LNCaP clone FGC (cell line): ENCODE measurements around the gene PCDHGC4.

Experiments
- DNase-seq: peaks from one replicate; pipeline ENCODE4 v3.0.0-alpha.2; 2011; ENCODE audit warnings: low read depth
- H3K4me3 ChIP-seq: 2 replicates; pipeline ENCODE4 v1.5.1; 2011; ENCODE audit warnings: mild to moderate bottlenecking, low read depth, low read length, control low read depth
- CTCF ChIP-seq: IDR thresholded peaks from 2 replicates; pipeline ENCODE4 v1.5.1; 2012; ENCODE audit warnings: mild to moderate bottlenecking; ENCODE audit not compliant: control insufficient read depth, insufficient read depth; ENCODE audit errors: extremely low read depth

Gene PCDHGC4

GRCh38 chr5:141494761-141495452, 10.1 kb downstream of the PCDHGC4 start:
- H3K4me3 ChIP-seq, result no peak overlapping the region
- TF ChIP-seq CTCF, result no peak
- DNase-seq, result no peak

GRCh38 chr5:141495453-141495811, 10.6 kb downstream of the PCDHGC4 start:
- no peak for DNase-seq
- no peak overlapping the region for H3K4me3 ChIP-seq
- TF ChIP-seq CTCF, result no peak

GRCh38 chr5:141496038-141496437, 11.2 kb downstream of the PCDHGC4 start:
- no peak overlapping the region for H3K4me3 ChIP-seq
- TF ChIP-seq CTCF, result no peak
- no peak for DNase-seq

GRCh38 chr5:141501761-141502160, 16.9 kb downstream of the PCDHGC4 start:
- no peak overlapping the region for H3K4me3 ChIP-seq
- no peak for TF ChIP-seq CTCF
- no peak for DNase-seq

- H3K4me3 ChIP-seq, result no peak overlapping the region
- no peak for DNase-seq
- no peak for TF ChIP-seq CTCF
Observed at GRCh38 chr5:141503681-141504080, 18.9 kb downstream of the PCDHGC4 start.

- DNase-seq, result no peak
- no peak for TF ChIP-seq CTCF
- H3K4me3 ChIP-seq, result no peak overlapping the region
Observed at GRCh38 chr5:141504216-141504615, 19.4 kb downstream of the PCDHGC4 start.
